Measurements from ENCODE around the gene BAIAP2L1.

DNA sequence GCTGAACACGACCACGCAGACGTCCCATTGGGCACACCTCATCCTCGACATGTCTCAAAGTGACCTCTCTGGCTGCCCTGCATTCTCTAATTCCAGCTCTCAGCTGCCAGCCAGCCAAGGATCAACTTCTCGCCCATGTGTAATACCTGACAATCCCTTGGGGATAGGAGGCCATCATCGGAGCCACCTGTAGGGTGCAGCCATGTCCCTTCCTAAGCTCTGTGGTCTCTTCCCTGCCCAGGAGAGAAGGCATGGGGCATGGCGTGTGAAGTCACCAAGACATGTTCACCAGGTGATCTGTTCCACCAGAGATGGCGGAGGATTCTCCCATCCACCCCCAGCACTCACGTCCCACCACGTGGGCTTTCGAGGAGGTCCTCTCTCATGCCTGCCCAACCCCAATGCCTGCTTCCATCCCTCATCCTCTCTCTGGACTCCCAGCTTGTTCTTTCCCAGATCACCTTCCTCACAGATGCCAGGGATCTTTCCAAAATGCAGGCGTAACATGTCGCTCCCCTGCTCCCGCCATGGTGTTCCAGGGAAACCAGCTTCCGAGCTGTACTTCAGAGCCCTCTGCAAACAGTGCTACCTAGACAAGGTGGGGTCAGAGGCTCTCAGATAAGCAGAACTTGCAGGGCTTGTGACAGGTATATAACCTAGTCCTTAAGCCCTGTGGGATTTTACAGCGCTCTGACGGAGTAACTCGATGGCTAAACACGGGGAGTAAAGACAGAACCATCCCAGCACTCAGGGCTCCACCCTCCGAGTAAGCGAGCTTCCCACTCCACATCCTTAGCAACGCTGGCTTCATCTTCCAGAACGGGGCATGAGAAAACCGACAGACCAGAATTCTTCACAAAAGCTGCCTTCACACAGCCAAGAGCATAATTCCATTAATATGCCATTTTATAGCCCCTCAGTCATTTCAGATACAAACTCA, 78.3 kb downstream of the BAIAP2L1 start:
- TF ChIP-seq CTCF (IDR thresholded peaks at IDR 0.05) (peak in 1 of 4 donors; percentile 6), POLR2A (IDR thresholded peaks at IDR 0.05) (no peak)

Measured in right lobe of liver (tissue), 4 donors.